ENCODE data around the gene SLC25A47. TPM values are rescaled to one million over a fixed set of nuclear protein-coding genes. Genes with fewer than 3 reads are reported as not detected.

SLC25A47 gene
- total and polyA plus RNA-seq, 4 donors, result 0.02 to 0.12 (median 0.06) TPM; not detected in 1

- DNase-seq, result peak in 2 of 3 donors; percentile 39 to 71
- peak overlapping the region in 1 of 2 donors; percentile 48 for H3K27ac ChIP-seq (ENCODE audit: low read depth in 1 of 2, low read length in 1 of 2)
- H3K27me3 ChIP-seq (ENCODE audit: control insufficient read depth in 3 of 3, insufficient read depth in 3 of 3, low read length in 2 of 3), result no peaks in the 10 kb centered on the region
- H3K4me1 ChIP-seq (ENCODE audit: control insufficient read depth in 5 of 5, insufficient read depth in 5 of 5, low read length in 5 of 5), result peaks cover 0 to 20% (median 9%) of the 10 kb centered on the region in 5 donors
- peak overlapping the region in 1 of 2 donors; percentile 38 for H3K9ac ChIP-seq (ENCODE audit: insufficient read depth in 1 of 2, low read length in 2 of 2)
- H3K9me3 ChIP-seq (ENCODE audit: control insufficient read depth in 4 of 4, insufficient read depth in 3 of 4, low read length in 3 of 4), result no peaks in the 10 kb centered on the region
- no peak for TF ChIP-seq CTCF (IDR thresholded peaks at IDR 0.05; ENCODE audit: control extremely low read depth, extremely low read depth)
- WGBS, 2 donors, result 92 to 98% methylated on average over 1 of the region's 1 CpG
- no peak for ATAC-seq (ENCODE audit: insufficient read depth, low FRiP score)
- H3K36me3 ChIP-seq (ENCODE audit: control insufficient read depth in 4 of 4, insufficient read depth in 4 of 4, low read length in 4 of 4), result peaks cover 30 to 53% (median 34%) of the 10 kb centered on the region in 4 donors
- no peak overlapping the region for H3K4me3 ChIP-seq
Observed at GRCh38 chr14:100362311-100362927, 39.3 kb downstream of the SLC25A47 start.

GRCh38 chr14:100363053-100363452 is 39.9 kb downstream of the SLC25A47 start:
- Histone ChIP-seq H3K4me1 (ENCODE audit: control insufficient read depth in 5 of 5, insufficient read depth in 5 of 5, low read length in 5 of 5) (peaks cover 0 to 20% (median 10%) of the 10 kb centered on the region in 5 donors), H3K9me3 (ENCODE audit: control insufficient read depth in 4 of 4, insufficient read depth in 3 of 4, low read length in 3 of 4) (no peaks in the 10 kb centered on the region), H3K27ac (ENCODE audit: low read depth in 1 of 2, low read length in 1 of 2) (peak overlapping the region in 1 of 2 donors; percentile 9), H3K4me3 (no peak overlapping the region), H3K36me3 (ENCODE audit: control insufficient read depth in 4 of 4, insufficient read depth in 4 of 4, low read length in 4 of 4) (peaks cover 24 to 48% (median 37%) of the 10 kb centered on the region in 4 donors), H3K9ac (ENCODE audit: insufficient read depth in 1 of 2, low read length in 2 of 2) (no peak overlapping the region), H3K27me3 (ENCODE audit: control insufficient read depth in 3 of 3, insufficient read depth in 3 of 3, low read length in 2 of 3) (no peaks in the 10 kb centered on the region)
- ATAC-seq (ENCODE audit: insufficient read depth, low FRiP score), result no peak
- 70 to 81% methylated on average over 2 of the region's 2 CpGs for WGBS, 2 donors
- TF ChIP-seq CTCF (IDR thresholded peaks at IDR 0.05; ENCODE audit: control extremely low read depth, extremely low read depth), result no peak
- DNase-seq, result no peak

GRCh38 chr14:100364403-100364802 is 41.3 kb downstream of the SLC25A47 start:
- H3K27me3 ChIP-seq (ENCODE audit: control insufficient read depth in 3 of 3, insufficient read depth in 3 of 3, low read length in 2 of 3), result no peaks in the 10 kb centered on the region
- no peak overlapping the region for H3K9ac ChIP-seq (ENCODE audit: insufficient read depth in 1 of 2, low read length in 2 of 2)
- no peak overlapping the region for H3K27ac ChIP-seq (ENCODE audit: low read depth in 1 of 2, low read length in 1 of 2)
- no peak for TF ChIP-seq CTCF (IDR thresholded peaks at IDR 0.05; ENCODE audit: control extremely low read depth, extremely low read depth)
- no peak overlapping the region for H3K4me3 ChIP-seq
- 18 to 37% methylated on average over 1 of the region's 1 CpG for WGBS, 2 donors
- ATAC-seq (ENCODE audit: insufficient read depth, low FRiP score) (no peak), DNase-seq (no peak)
- H3K4me1 ChIP-seq (ENCODE audit: control insufficient read depth in 5 of 5, insufficient read depth in 5 of 5, low read length in 5 of 5), result peaks cover 0 to 20% (median 13%) of the 10 kb centered on the region in 5 donors
- peaks cover 12 to 48% (median 40%) of the 10 kb centered on the region in 4 donors for H3K36me3 ChIP-seq (ENCODE audit: control insufficient read depth in 4 of 4, insufficient read depth in 4 of 4, low read length in 4 of 4)
- H3K9me3 ChIP-seq (ENCODE audit: control insufficient read depth in 4 of 4, insufficient read depth in 3 of 4, low read length in 3 of 4), result no peaks in the 10 kb centered on the region
